Measurements from ENCODE around the gene TMEM132C. TPM values are rescaled to one million over a fixed set of nuclear protein-coding genes. Genes with fewer than 3 reads are reported as not detected.
A peak's percentile ranks its signal among the peaks of the same experiment; 100 is the strongest.

The TMEM132C gene
- total and polyA plus RNA-seq, 2 of the 8 experiments (the other 6 are each of a cell fraction or from before 2014, with no cell fraction given), result 0.23 to 0.76 TPM

DNA sequence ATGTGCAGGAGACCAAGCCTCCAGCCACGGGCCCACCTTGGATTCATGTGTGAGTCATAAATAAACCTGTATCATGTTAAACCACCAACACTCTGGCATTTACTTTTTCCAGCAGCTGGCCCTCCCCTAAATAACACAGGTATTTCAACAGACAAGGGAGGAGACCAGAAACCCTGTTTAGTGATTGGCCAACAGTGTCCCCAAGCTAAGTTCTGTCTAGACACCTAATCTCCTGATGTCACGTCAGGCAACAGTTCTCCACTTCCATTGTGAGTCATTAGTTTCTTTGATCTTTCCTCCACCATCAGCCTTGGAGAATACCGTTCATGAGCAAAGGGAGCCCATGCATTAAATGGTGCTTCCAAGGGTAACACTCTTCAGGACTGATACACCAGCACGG, 196.9 kb downstream of the TMEM132C start:
- no peak overlapping the region for H2BK20ac ChIP-seq (ENCODE audit: low read length)
- TF ChIP-seq ASH2L (IDR thresholded peaks at IDR 0.05; ENCODE audit: low read length) (no peak), JUN (IDR thresholded peaks at IDR 0.05; ENCODE audit: low read depth, low read length) (no peak), RFX5 (IDR thresholded peaks at IDR 0.05; ENCODE audit: borderline replicate concordance, low read depth, low read length) (no peak)
- CTCF ChIA-PET (ENCODE audit: partially characterized antibody), result interaction anchor here (0.9 kb wide), 1 partner anchor 67 kb away, joined by 3 read pairs; no protein-coding TSS in a partner anchor
- no peak overlapping the region for H3K4me3 ChIP-seq (ENCODE audit: extremely low read depth in 1 of 4, insufficient read depth in 2 of 4, low read depth in 3 of 4, low read length in 4 of 4)
- H3K36me3 ChIP-seq (ENCODE audit: control insufficient read depth in 2 of 4, insufficient read depth in 4 of 4, low read length in 3 of 4), result no peaks in the 10 kb centered on the region
- H2BK15ac ChIP-seq (ENCODE audit: low read length), result no peak overlapping the region
- no peaks in the 10 kb centered on the region for H3K23me2 ChIP-seq (ENCODE audit: low read depth, low read length)
- peaks cover 0 to 2% of the 10 kb centered on the region in 2 experiments; a peak in 2 of 4 replicates for H3K9me3 ChIP-seq (ENCODE audit: insufficient read depth in 2 of 2, low read depth in 1 of 2, low read length in 1 of 2)
- no peak overlapping the region for H4K8ac ChIP-seq (ENCODE audit: extremely low read depth, insufficient read depth, low read length)
- H3K4me2 ChIP-seq (ENCODE audit: insufficient read depth in 1 of 2, low read depth in 2 of 2, low read length in 2 of 2), result no peak overlapping the region
- H2BK12ac ChIP-seq (ENCODE audit: low read depth, low read length), result no peak overlapping the region
- no peak overlapping the region for H4K5ac ChIP-seq (ENCODE audit: insufficient read length, low read depth, low read length)
- H3K79me1 ChIP-seq (ENCODE audit: low read depth, low read length), result no peaks in the 10 kb centered on the region
- no peak overlapping the region for H2AFZ ChIP-seq (ENCODE audit: low read length)
- DNase-seq (ENCODE audit: low read depth in 1 of 2, low spot score in 2 of 2) (no peak), FAIRE-seq (no peak)
- H2AK5ac ChIP-seq (ENCODE audit: low read depth, low read length), result peak overlapping the region; percentile 96; the same call in 1 of the 2 replicates
- no peak overlapping the region for H2BK5ac ChIP-seq (ENCODE audit: low read depth, low read length)
- no peaks in the 10 kb centered on the region for H4K20me1 ChIP-seq (replicated peaks in 1 of 2; ENCODE audit: control insufficient read depth in 1 of 2, insufficient read depth in 2 of 2, low read length in 2 of 2)
- no peak overlapping the region for H4K91ac ChIP-seq (replicated peaks; ENCODE audit: insufficient read length, low read length)
- no peak overlapping the region for H3K23ac ChIP-seq (ENCODE audit: insufficient read length)
- peaks cover 0 to 2% (median under 1%) of the 10 kb centered on the region in 4 experiments; a peak in 4 of 7 replicates for H3K4me1 ChIP-seq (replicated peaks in 1 of 4; ENCODE audit: control insufficient read depth in 3 of 4, insufficient read depth in 4 of 4, low read length in 3 of 4)
- H3K14ac ChIP-seq (ENCODE audit: insufficient read length), result no peak overlapping the region
- no peak overlapping the region for H3K4ac ChIP-seq (replicated peaks; ENCODE audit: insufficient read length, low read depth, low read length)
- H3K18ac ChIP-seq (ENCODE audit: extremely low read depth, low read length), result no peak overlapping the region
- H2BK120ac ChIP-seq (replicated peaks; ENCODE audit: low read depth, low read length), result no peak overlapping the region
- no peak overlapping the region for H3K56ac ChIP-seq (replicated peaks; ENCODE audit: insufficient read length, low read depth, low read length)
- H3K27me3 ChIP-seq (replicated peaks in 1 of 4; ENCODE audit: control insufficient read depth in 3 of 4, extremely low read depth in 1 of 4, insufficient read depth in 3 of 4, low read length in 3 of 4), result no peaks in the 10 kb centered on the region; a peak in 3 of 7 replicates
- POLR2A ChIA-PET (ENCODE audit: partially characterized antibody), result no interaction called here
- no peak overlapping the region for H3K9ac ChIP-seq (replicated peaks in 1 of 4; ENCODE audit: extremely low read depth in 1 of 4, low read depth in 3 of 4, low read length in 3 of 4)
- no peak overlapping the region for H3K27ac ChIP-seq (ENCODE audit: low read depth, low read length)
- H3K79me2 ChIP-seq (ENCODE audit: control insufficient read depth in 1 of 2, insufficient read depth in 2 of 2, low read length in 2 of 2), result no peaks in the 10 kb centered on the region
- 92% methylated on average over 4 of the region's 4 CpGs; no CpG with 5 or more reads in 1 of the 2 experiments for WGBS, 2 experiments (ENCODE audit: extremely low coverage in 1 of 2, insufficient coverage in 1 of 2, insufficient read length in 1 of 2, insufficient replicate concordance in 2 of 2, low coverage in 1 of 2, low lambda C conversion rate in 2 of 2, missing lambda C conversion rate in 1 of 2)
